Heart left ventricle (tissue), 16 donors: ENCODE results near the gene ARHGAP24. TPM values are rescaled to one million over a fixed set of nuclear protein-coding genes. Genes with fewer than 3 reads are reported as not detected.
A peak's percentile ranks its signal among the peaks of the same experiment; 100 is the strongest.
"Not testable (repeated sequence)": the region's sequence is repeated elsewhere in the genome, so short reads cannot be mapped to it uniquely, and the experiment has no call there.

ENCODE experiments used
- ATAC-seq, 4 donors: fragments of 200-7000 bp; cut with Tn5 transposase; one replicate each; pipeline ENCODE4 v1.9.1; 2020 to 2022; ENCODE audit warnings: moderate library complexity in 4 of 4, mild to moderate bottlenecking in 3 of 4, moderate number of reproducible peaks in 1 of 4
- DNase-seq, 5 donors: peaks; one replicate each; pipeline ENCODE4 v3.0.0-alpha.2; 2020
- H3K27ac ChIP-seq, 12 donors: fragments of 200-600 bp; sonication (generic) in 4 of 12; one replicate each; pipeline versions ENCODE4 v1.5.0 to v1.8.0; 2016 to 2022; ENCODE audit warnings: mild to moderate bottlenecking in 2 of 12
- H3K27me3 ChIP-seq, 9 donors: fragments of 200-600 bp; sonication (generic) in 2 of 9; one replicate each; pipeline versions ENCODE4 v1.5.1 to v1.8.0; 2016 to 2022; ENCODE audit warnings: mild to moderate bottlenecking in 3 of 9
- H3K36me3 ChIP-seq, 9 donors: fragments of 200-600 bp; sonication (generic) in 2 of 9; one replicate each; pipeline versions ENCODE4 v1.5.0 to v1.8.0; 2018 to 2022; ENCODE audit warnings: mild to moderate bottlenecking in 2 of 9
- H3K4me1 ChIP-seq, 12 donors: fragments of 200-600 bp; sonication (generic) in 4 of 12; one replicate each; pipeline versions ENCODE4 v1.5.0 to v1.8.0; 2016 to 2022; ENCODE audit warnings: mild to moderate bottlenecking in 3 of 12
- H3K4me3 ChIP-seq, 12 donors: fragments of 200-600 bp; sonication (generic) in 4 of 12; one replicate each; pipeline versions ENCODE4 v1.5.0 to v1.8.0; 2017 to 2022; ENCODE audit warnings: mild to moderate bottlenecking in 9 of 12, moderate library complexity in 4 of 12
- H3K9me3 ChIP-seq, 12 donors: fragments of 200-600 bp; sonication (generic) in 4 of 12; one replicate each; pipeline versions ENCODE4 v1.5.0 to v1.8.0; 2016 to 2022; ENCODE audit warnings: mild to moderate bottlenecking in 1 of 12
- CTCF ChIP-seq, 12 donors: fragments of 200-600 bp; sonication (generic) in 4 of 12; IDR thresholded peaks; one replicate each; pipeline versions ENCODE4 v1.5.0 to v1.8.0; 2018 to 2022; ENCODE audit warnings: antibody characterized with exemption in 12 of 12, mild to moderate bottlenecking in 5 of 12
- POLR2A ChIP-seq, 2 donors: fragments of 450-650 bp; IDR thresholded peaks; one replicate each; pipeline ENCODE4 v1.6.1; 2017; ENCODE audit warnings: antibody characterized with exemption in 2 of 2, mild to moderate bottlenecking in 2 of 2, moderate library complexity in 2 of 2
- WGBS, 4 donors: extraction: QIAGEN DNeasy Blood & Tissue Kit in 2 of 4; methylation state at CpG; one replicate each; pipeline versions ENCODE4 v1.1.5 to v1.1.7; 2013 to 2018; 5-methylcytosine and 5-hydroxymethylcytosine counted together
- intact Hi-C, 10 donors: fragments of 100-400 bp; cut with DNase I; formaldehyde crosslinking; loops; one replicate each; pipeline versions ENCODE4 v1.11.1 to v1.14.2; 2022
- polyA plus RNA-seq, 2 donors: library from polyadenylated mRNA; stranded (reverse); fragments of 200-250 nt; gene quantifications; one replicate each; pipeline ENCODE4 v1.2.3, GENCODE V29; 2013
- total RNA-seq, 9 donors: library from RNA; depleted of rRNA in 2 of 9; stranded (reverse); fragments of >200 nt in 2 of 9; fragmentation: NEBNext Ultra II Directional in 3 of 9; extraction: Animal tissue kit (Norgen Biotek cat#: 25700) in 3 of 9; gene quantifications; one replicate each; pipeline versions ENCODE4 v1.1.0 to v1.2.4, GENCODE V29; 2016 to 2023
- donor health status: ischemic (EF 13 %, LVEDD 7.1; RV severe dilation, severe dysfunction).
- donor health status: healthy with polysubstance abuse.
- donor health status: DM: no; HTN: yes; CAD: no.
- donor health status: DM: no; HTN: no; CAD: no.
- donor health status: ischemic (EF 25% LVEDD 6.9; RV normal size, moderate dysfunction).
- donor health status: ischemic (EF 25% LVEDD 5.7; RV mildly dilated, moderate dysfunction).
- donor health status: healthy.
- donor health status: DM: yes; HTN: yes; CAD: no.
- donor health status: ischemic (EF 35%, LVEDD 5.7; RV mildly dilated, moderate dysfunction).
- donor health status: nonischemic (EF 11% LVEDD 7.7; RV severe dilation, severe dysfunction).
- donor health status: DM: yes; HTN: yes; CAD: no.
- donor health status: PGD.
- donor health status: ischemic (EF 29% LVEDD 5.4; RV normal size, mild dysfunction).
- donor health status: nonischemic (EF 23%, LVEDD 6.1; RV moderate dilation, normal function).

ARHGAP24 gene
- total and polyA plus RNA-seq, 11 donors: 4.5 to 36.9 (median 18.9) TPM

GRCh38 chr4:85963231-85963630 lies 488.3 kb downstream of the ARHGAP24 start:
- intact Hi-C loops: loop anchor here in 6 of 10 donors (10.0 kb wide), 5 partner anchors 138 to 878 kb away; no protein-coding TSS in a partner anchor
- ATAC-seq: no peak
- peaks cover 0 to 29% (median 4%) of the 10 kb centered on the region in 12 donors for H3K4me1 ChIP-seq
- H3K27me3 ChIP-seq: no peaks in the 10 kb centered on the region
- no peaks in the 10 kb centered on the region for H3K36me3 ChIP-seq
- no peak overlapping the region for H3K4me3 ChIP-seq
- TF ChIP-seq POLR2A (IDR thresholded peaks at IDR 0.05) (no peak), CTCF (IDR thresholded peaks at IDR 0.05) (no peak)
- no peak overlapping the region for H3K27ac ChIP-seq
- no peaks in the 10 kb centered on the region for H3K9me3 ChIP-seq
- no peak for DNase-seq
- 92 to 95% (median 93%) methylated on average over 1 of the region's 1 CpG for WGBS, 4 donors

- Histone ChIP-seq H3K9me3 (no peaks in the 10 kb centered on the region), H3K27me3 (no peaks in the 10 kb centered on the region), H3K27ac (no peak overlapping the region), H3K36me3 (no peaks in the 10 kb centered on the region), H3K4me1 (peaks cover 0 to 37% (median 6%) of the 10 kb centered on the region in 12 donors), H3K4me3 (no peak overlapping the region)
- no peak for DNase-seq
- intact Hi-C loops: loop anchor here in 6 of 10 donors (10.0 kb wide), 5 partner anchors 139 to 879 kb away; no protein-coding TSS in a partner anchor
- TF ChIP-seq CTCF (IDR thresholded peaks at IDR 0.05) (peak in 3 of 12 donors; percentile 8 to 39 (median 18)), POLR2A (IDR thresholded peaks at IDR 0.05) (no peak)
- no peak for ATAC-seq
Observed at GRCh38 chr4:85964298-85964697, 489.3 kb downstream of the ARHGAP24 start.

GRCh38 chr4:85965017-85965416 lies 490.1 kb downstream of the ARHGAP24 start:
- not testable (repeated sequence) for ATAC-seq
- intact Hi-C loops: loop anchor here (5.0 to 10.0 kb wide), 14 partner anchors 53 to 883 kb away; no protein-coding TSS in a partner anchor
- 85 to 95% (median 88%) methylated on average over 4 of the region's 4 CpGs for WGBS, 4 donors

GRCh38 chr4:85965529-85965928 lies 490.6 kb downstream of the ARHGAP24 start:
- no peak for ATAC-seq
- H3K27ac ChIP-seq: no peak overlapping the region
- no peaks in the 10 kb centered on the region for H3K36me3 ChIP-seq
- H3K9me3 ChIP-seq: no peaks in the 10 kb centered on the region
- 76 to 90% (median 80%) methylated on average over 1 of the region's 1 CpG for WGBS, 4 donors
- DNase-seq: no peak
- H3K4me1 ChIP-seq: peaks cover 0 to 48% (median 11%) of the 10 kb centered on the region in 12 donors
- no peak for TF ChIP-seq CTCF (IDR thresholded peaks at IDR 0.05)
- TF ChIP-seq POLR2A (IDR thresholded peaks at IDR 0.05): no peak
- no peaks in the 10 kb centered on the region for H3K27me3 ChIP-seq
- intact Hi-C loops: loop anchor here (5.0 to 10.0 kb wide), 14 partner anchors 53 to 883 kb away; no protein-coding TSS in a partner anchor
- no peak overlapping the region for H3K4me3 ChIP-seq

More at GRCh38 chr4:85965017-85965416, 490.1 kb downstream of the ARHGAP24 start:
- not testable (repeated sequence) for H3K4me3 ChIP-seq, H3K27ac ChIP-seq, DNase-seq, H3K36me3 ChIP-seq, H3K9me3 ChIP-seq, H3K27me3 ChIP-seq
- peaks cover 0 to 43% (median 7%) of the 10 kb centered on the region in 12 donors for H3K4me1 ChIP-seq

GRCh38 chr4:85966373-85966772 lies 491.4 kb downstream of the ARHGAP24 start:
- no peaks in the 10 kb centered on the region for H3K9me3 ChIP-seq
- H3K4me3 ChIP-seq: no peak overlapping the region
- TF ChIP-seq CTCF (IDR thresholded peaks at IDR 0.05) (no peak), POLR2A (IDR thresholded peaks at IDR 0.05) (no peak)
- DNase-seq (no peak), ATAC-seq (no peak)
- H3K36me3 ChIP-seq: no peaks in the 10 kb centered on the region
- intact Hi-C loops: loop anchor here (1.0 to 10.0 kb wide), 16 partner anchors 54 to 884 kb away; no protein-coding TSS in a partner anchor
- peak overlapping the region in 2 of 12 donors; percentile 6 to 21 for H3K27ac ChIP-seq
- 6 to 53% (median 14%) methylated on average over 2 of the region's 2 CpGs for WGBS, 4 donors
- no peaks in the 10 kb centered on the region for H3K27me3 ChIP-seq
- H3K4me1 ChIP-seq: peaks cover 0 to 49% (median 12%) of the 10 kb centered on the region in 12 donors
